Suppressor macrophage (primary cell): ENCODE results near the gene TCF21.
"Not testable (repeated sequence)": the region's sequence is repeated elsewhere in the genome, so short reads cannot be mapped to it uniquely, and the experiment has no call there.

ENCODE experiments used
- DNase-seq, 4 experiments: peaks; one replicate each; pipeline ENCODE4 v3.0.0-alpha.2; 2020 to 2022

Gene TCF21

DNA sequence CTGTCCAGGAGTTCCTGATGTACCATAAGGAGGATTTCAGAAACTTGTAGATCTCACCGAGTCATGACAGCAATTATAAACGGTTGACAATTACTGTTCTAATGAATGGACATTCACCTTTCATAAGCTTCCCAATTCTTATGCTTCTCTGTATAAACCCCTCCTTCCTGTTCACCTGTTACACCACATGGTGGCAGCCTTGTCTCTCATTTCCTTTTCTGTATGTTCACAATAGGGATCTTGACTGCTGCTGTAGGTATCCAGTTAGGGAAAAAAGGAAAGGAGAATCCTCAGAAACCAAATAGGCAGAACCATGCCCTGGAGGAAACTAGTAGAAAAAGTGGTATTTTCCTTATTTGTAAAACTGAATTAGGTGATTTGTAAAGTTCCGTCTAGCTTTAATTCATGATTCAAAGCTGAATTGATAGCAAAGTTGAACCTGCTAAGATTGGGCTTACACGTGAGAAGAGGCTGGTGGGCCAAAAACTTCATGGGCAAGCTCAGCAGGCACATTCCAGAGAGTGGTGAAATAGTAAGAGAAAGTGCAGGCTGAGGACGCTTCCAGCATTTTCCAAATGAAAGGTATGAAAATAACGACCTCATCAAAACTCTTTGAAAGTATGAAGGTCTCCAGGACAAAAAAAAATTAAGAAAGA lies 35.2 kb downstream of the TCF21 start:
- peak; percentile 69 to 79 (median 76) for DNase-seq

DNA sequence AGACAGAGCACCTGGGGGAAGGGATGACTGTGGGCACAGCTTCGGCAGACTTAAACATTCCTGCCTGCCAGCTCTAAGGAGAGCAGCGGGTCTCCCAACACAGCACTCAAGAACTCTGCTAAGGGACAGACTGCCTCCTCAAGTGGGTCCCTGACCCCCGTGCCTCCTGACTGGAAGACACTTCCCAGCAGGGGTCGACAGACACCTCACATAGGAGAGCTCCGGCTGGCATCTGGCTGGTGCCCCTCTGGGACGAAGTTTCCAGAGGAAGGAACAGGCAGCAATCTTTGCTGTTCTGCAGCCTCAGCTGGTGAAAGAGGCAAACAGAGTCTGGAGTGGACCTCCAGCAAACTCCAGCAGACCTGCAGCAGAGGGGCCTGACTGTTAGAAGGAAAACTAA lies 42.3 kb downstream of the TCF21 start:
- not testable (repeated sequence) for DNase-seq

DNA sequence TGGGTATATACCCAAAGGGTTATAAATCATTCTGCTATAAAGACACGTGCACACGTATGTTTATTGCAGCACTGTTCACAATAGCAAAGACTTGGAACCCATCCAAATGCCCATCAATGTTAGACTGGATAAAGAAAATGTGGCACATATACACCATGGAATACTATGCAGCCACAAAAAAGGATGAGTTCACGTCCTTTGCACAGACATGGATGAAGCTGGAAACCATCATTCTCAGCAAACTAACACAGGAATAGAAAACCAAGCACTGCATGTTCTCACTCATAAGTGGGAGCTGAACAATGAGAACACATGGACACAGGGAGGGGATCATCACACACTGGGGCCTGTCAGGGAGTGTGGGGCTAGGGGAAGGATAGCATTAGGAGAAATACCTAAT lies 47.4 kb downstream of the TCF21 start:
- not testable (repeated sequence) for DNase-seq

DNA sequence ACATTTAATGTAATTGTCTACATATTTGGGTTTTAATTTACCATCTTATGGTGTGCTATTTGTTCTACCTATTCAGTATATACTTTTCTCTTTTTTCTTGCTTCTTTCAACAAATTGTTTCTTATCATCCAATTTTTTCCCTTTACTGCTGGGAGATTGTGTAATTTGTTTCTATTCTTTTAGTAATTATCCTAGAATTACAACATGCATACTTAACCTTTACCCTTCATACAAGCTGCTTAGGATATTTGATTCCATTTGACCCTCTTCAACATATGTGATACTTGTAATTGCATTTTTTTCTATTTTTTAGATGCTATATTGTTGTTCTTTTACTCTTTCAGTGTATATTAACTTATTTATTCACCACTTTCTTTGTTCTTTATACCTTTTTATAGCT lies 49.0 kb downstream of the TCF21 start:
- DNase-seq = no peak

DNA sequence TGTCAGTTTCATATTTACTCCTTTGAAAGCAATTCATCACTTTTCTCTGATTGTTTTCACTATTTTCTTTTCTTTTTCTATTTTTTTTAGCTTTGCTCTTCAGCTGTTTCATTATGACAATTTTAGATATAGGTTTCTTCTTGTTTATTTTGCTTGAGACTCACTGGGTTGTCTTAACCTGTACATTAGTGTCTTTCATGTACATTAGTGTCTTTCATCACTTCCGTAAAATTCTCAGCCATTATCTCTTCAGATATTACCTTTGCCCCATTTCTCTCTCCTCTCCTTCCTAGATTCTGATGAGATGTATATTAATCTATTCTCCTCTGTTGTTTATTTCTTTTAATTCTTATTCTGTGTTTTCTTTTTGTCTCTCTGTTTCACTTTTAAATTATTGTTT lies 49.6 kb downstream of the TCF21 start:
- no peak for DNase-seq

DNA sequence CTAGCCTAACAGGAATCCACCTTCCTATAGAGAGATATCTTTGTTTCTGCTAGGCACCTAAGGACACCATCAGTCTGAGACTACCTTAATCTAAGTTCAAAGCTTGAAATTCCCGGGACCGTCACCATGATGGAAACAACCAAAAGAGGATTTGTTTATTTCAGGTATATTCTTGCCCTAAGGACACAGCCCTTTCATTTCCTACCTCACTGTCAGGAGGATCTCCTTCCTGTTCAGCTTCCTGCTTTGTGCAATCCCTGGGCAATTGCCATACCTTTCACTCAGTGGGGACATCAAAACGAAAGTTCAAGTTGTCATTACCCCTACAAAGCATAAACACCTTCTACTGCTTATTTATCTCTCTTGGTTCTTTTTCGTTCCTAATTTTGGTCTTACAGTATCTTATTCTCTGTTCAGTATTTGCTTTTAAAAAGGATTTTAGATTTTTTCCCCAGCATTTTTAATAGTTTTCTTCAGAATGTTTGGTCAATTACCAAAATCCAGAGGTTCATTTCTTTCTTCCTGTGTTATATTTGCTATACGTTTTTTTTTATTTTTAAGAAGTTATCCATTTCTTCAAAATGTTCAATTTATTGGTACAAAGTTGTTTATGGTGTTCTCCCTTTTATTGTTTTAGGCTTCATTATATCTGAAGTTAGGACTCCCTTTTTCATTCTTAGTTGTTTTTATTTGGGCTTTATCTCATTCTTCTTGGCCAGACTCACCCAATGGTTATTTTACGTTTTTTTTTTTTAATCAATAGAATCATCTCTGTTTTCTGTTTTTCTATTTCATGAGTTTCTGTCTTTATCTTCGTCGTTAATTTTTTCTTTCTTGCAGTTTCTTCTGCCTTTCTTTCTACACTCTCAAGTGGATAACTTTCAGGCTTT lies 51.1 kb downstream of the TCF21 start:
- no peak for DNase-seq
